ENCODE results near the gene MEIS1.
A peak's percentile ranks its signal among the peaks of the same experiment; 100 is the strongest.

The MEIS1 gene

GRCh38 chr2:66512626-66513025 is 77.7 kb downstream of the MEIS1 start:
- DNase-seq, result no peak

DNA sequence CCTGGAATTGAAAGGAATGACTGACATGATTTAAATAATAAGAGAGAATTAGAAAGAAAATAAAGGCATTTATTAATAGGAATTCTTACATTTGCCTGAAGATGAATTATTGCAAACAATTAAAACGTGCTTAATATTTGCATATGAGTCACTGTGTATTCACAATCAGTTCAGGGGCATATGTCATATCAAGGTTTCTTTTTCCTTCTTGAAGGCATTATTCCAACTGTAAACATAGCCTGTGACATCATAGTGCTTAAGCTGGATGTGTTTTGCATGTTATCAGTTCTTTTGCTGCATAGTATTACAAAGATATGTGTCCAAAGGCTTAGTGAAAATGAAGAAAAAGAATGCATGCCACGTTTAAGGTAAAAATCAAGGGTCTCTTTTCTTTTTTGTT is 80.8 kb downstream of the MEIS1 start:
- peak; percentile 56 for DNase-seq

- DNase-seq, result no peak
Measured at GRCh38 chr2:66516499-66516898, 81.6 kb downstream of the MEIS1 start.

GRCh38 chr2:66517772-66518171 is 82.8 kb downstream of the MEIS1 start:
- no peak for DNase-seq

GRCh38 chr2:66519264-66519843 is 84.4 kb downstream of the MEIS1 start:
- no peak for DNase-seq

DNA sequence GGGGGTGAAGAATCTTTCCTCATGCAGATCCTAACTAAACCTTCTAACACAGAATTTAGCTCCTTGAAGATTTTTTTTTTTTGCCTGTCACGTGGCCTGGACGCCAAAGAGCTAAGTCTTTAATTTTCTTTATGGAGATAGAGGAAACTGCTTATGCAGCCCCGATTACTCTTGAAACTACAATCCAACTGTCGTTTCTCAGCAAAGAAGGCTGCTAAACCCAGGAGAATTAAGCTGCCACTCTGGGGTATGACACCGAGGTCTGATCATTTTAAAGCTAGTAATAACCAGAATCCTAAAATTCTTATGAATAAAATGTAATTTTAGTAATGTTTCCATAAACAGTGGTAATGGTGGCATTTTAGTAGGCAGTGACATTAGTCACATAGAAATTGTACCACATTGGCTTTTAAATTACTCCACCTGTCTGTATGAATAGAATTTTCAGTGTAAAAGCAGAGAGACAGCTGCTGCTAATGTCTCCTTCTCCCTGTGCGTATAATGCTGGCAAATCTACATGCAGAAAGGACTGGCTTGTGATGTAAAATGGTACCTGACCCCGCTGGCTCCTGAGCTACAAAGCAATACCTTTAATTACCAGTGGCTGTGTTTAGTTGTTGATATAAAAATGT is 86.5 kb downstream of the MEIS1 start:
- no peak for DNase-seq

DNA sequence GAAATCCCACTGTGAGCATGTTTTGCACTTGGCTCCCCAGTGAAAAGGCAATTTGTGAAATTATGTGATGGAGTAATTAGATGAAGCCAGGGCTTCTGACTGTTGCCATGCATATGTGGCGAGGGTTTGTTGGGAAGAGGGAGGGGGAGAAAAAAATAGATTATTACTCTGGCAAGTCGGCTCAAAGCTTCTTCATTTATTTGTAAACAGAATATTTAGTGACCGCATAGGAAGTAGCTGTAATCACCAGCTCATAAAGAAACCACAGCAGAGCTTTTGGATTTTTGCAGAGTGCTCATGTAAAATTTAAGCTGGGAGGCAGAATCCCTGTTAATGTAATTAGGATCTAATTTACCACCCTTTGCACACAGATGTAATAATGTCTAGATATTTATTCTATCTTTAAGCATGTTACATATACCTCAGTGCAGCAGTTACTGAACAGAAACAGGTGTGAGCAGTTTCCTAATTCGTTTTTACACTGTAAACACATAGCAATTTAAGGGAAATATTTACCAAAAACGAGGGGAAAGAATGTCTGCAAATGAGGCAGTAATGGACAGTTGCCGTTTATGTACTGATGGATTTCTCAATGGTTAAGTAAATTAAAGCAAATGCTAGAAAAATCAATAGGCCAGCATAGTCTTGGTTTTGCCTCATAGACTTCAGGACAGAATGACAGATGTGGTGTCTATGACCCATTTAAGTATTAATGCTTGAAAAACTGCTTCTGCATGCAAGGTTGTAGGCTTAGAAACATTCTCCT is 87.9 kb downstream of the MEIS1 start:
- DNase-seq, result no peak

- no peak for DNase-seq
Measured at GRCh38 chr2:66523377-66523969, 88.5 kb downstream of the MEIS1 start.

DNA sequence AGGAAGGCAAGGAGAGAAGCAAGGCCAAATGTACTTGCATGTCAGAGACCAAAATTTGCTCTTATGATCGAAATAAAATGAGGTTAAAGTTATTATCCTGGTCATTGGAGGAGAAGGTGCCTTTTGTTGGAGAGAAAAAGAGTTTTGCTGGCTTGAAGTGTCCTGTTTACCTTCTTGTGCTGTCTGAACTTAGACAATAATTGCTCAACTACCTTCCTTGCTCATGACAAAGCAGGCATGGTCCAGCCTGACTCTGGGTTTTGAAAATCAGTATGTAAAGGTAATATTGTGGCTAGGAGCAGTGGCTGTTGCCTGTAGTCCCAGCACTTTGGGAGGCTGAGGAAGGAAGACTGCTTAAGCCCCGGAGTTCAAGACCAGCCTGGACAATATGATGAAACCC is 89.1 kb downstream of the MEIS1 start:
- no peak for DNase-seq

DNA sequence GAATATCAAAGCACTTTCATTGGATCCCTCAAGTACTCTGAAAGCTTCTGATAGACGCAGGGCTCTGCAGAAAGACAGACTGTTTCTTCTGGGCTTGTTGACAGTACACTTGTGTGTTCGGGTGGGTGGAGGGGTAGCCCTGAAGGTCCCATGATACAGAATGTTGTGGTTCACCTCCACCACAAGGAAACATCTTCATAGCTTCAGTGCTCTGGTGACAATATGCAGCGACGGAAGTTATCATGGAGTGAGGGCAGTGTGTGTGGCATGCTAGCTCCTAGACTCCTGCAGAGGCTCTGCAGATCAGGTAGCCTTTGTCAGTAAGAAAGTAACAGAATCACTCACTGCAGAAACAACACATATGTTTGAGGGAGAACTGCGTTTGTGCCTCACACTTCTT is 90.7 kb downstream of the MEIS1 start:
- DNase-seq, result no peak

GRCh38 chr2:66526180-66526579 is 91.3 kb downstream of the MEIS1 start:
- no peak for DNase-seq

DNA sequence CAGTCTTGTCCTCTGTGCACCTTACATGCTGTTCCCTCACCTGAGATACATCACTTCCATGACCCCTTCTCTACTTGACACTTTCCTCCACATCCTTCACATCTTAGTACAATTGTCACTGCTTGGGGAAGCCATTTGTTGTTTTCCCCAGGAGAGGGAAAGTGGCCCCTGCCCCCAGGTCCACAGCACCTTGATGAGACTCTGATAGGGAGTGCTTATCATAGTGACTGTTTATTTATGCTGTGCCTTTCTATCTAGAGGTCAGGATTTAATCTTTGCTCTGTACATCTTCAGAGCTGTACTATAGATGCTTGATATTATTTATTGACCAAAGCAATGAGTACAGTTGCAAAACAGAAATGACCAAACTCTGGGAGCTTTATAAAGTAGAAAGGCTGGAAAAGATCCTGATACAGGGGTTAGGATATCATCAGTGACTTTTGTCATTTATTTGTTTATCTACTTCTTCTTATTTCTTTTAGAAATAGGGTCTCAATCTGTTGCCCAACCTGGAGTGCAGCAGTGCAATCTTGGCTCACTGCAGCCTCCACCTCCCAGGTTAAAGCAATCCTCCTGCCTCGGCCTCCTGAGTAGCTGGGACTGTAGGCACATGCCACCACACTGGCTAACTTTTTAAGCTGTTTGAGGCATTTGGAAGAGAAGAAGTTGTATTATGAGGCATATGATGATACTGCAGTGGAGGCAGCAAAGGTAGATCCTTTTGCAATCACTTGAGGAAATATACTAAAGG is 94.2 kb downstream of the MEIS1 start:
- DNase-seq, result no peak

DNA sequence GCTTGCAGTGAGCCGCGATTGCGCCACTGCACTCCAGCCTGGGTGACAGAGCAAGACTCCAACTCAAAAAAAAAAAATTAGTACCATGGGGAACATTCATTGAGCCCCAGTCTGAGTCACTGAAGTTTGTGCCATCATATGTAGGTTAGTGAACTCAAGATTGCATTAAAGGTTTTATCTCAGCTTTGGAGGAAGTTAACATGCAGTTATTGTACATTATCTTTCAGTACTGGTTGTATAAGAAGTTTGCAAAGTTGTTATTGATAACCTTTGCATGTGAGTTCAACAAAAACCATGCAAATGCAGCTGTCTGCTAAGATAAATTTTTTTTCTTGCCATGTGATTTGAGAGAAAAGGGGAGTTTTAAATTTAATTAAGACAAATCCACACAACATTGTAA is 95.7 kb downstream of the MEIS1 start:
- DNase-seq, result no peak

GRCh38 chr2:66531155-66531554 is 96.2 kb downstream of the MEIS1 start:
- peak; percentile 14 for DNase-seq

GRCh38 chr2:66531567-66531966 is 96.6 kb downstream of the MEIS1 start:
- no peak for DNase-seq

DNA sequence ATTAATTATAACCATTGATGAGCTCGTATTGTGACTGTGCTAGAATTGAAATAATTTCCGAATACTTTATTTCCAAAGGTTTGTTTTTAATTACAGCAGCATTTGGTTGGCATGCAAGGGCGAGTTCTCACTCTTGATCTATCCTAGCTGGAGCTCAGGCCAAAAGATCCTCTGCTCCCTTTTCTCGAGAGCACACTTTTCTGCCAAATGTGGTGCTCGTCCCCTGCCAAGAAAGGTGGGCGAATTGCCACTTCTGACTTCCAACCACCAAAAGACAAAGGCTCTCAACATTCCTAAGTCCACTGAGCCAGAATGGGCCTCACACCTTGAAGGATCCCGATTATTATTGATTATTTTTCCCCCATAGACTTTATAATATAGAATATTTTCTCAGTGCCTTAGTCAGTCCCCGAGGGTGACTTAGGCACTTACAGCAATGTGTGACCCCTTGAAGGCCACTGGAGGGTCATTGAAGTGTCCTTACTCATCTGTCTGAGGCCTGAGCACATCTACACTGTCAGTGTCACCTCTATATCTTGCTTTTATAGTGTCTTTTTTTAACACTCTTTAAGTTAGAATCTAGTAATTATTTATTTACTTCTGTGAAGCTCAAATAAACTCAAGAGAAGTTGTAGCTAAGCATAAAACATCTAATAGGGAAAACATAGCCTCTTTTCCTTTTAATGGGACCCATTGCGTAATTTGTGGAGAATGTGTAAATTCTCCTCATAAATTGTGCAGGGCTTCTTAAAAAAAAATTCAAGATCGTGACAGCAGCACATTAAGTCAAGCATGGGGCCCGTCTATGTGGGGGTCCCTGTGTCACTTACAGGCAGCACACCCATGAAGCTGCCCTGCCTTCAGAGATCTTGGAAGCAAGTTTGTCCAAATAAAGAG is 98.3 kb downstream of the MEIS1 start:
- DNase-seq, result no peak

DNA sequence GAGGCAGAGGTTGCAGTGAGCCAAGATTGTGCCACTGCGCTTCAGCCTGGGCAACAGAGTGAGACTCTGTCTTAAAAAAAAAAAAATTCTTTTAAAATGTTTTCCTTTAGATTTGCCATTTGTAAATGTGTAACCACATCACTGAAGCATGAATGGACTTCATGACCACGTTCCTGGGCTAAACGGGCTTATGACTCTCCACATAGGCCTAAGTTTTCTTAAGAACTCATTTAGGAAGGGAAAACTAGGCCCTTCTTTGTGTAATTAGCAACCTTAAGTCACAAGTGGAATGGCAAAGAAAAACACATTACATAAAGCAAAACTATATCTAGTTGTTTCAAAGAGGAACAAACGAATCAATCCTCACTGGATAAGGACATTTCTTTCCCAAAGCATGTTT is 99.5 kb downstream of the MEIS1 start:
- no peak for DNase-seq

- DNase-seq, result no peak
Measured at GRCh38 chr2:66535574-66536289, 100.8 kb downstream of the MEIS1 start.

DNA sequence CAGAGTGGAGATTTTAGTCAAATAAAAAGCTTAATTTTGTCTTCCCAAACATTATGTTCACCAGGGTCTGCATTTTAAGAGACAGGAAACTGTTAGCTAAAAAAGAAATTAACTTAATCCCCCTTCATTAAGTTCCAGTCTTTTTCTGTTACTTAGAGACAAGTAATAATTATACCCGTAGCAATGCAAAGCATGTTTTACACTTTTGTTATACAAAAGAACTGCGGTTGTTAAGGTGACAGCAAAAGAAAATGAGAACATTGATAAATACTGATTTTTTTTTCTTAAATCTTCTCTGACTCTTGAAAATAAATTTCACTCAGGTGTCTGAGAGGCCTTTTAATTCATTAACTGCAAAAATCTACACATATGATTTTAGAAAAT is 101.4 kb downstream of the MEIS1 start:
- no peak for DNase-seq

DNA sequence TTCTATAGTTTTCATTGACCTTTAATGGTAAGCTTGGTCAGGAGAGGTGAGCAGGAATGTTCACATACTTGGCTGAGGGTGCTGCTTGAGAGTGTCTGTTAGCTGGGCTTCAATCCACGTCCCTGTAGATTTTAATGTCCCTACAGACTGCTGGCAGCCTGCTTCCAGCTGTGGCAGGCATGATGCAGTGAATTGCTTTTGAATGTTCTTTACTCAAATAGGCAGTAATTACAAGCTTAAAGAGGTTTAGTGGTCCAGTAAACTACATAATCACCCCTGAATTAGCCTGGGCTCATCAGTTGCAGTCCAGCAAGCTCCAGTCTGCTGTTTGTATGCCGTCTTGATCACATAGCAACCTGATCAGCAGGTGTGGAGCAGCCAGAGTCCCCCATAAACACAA is 102.1 kb downstream of the MEIS1 start:
- no peak for DNase-seq

DNA sequence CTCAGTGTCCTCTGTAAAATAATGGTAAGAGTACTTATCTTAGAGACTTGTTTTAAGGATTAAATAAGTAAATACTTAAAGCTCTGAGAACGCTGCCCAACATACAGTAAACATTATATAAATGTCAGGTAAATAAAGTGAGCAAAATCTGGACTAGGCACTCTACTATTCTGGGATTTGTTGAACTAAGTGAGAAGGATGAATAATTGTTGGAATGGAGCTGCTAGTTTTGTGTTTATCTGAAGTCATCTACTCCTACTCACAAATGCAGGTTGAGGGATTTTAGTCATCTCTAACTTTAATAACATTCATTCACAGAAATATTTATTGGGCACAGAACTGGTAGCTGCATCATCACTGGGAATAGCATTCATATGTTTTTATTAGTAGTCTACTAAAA is 103.4 kb downstream of the MEIS1 start:
- DNase-seq, result peak; percentile 47

DNA sequence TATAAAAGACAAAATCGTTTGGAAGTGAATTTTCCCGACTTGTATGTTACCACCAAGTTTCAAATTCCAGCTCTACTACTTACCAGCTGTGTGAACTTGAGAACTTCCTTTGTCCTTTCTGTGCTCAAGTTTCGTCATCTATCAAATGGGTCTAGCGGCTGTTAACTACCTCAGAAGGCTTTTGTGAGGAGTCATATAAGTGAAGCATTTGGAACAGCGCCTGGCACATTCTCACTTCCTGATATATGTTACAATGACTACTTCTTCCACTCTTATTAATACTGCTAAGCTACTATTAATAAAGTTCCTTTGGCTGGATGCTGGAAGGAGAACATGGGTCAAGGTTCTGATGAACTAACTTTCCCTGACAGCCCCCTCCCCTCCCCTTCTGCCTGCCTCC is 104.5 kb downstream of the MEIS1 start:
- peak; percentile 72 for DNase-seq

Data from HCEC 1CT (cell line).